HG02642 (cell line): ENCODE data around the gene XDH.

Source experiments
- ATAC-seq: cut with Tn5 transposase; IDR thresholded peaks from one replicate; pipeline ENCODE4 v1.9.1; 2021; ENCODE audit warnings: mild to moderate bottlenecking; ENCODE audit not compliant: unreplicated experiment, poor library complexity

XDH gene

DNA sequence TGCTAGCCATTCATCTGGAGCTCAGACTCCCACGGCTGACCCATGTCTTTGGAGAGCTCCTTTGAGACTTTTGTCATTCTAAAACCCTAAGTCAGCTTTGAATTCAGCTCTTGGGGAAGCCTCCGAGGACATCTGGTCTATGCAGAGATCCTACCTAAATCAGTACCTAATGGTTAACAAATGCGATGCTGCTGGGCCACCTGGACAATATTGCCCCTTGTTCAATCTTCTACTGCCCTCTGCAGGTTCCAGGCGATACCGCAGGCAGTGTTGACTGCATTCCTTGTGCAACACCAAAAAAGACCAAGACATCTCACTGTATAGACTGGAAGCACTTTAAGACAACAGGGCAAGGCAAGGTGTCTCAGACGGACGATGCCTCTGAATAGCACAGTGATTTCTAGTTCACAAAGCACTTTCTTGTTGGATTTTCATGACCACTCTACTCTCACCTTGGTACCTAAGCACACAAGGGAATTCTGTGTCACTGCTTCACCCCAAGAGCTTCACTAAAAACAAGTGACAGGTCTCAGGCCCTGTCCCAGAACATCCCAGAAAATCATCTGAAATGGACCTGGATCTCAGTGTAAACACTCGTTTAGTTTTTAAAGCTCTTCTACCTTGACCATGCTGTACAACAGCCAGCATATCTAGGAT is 80.9 kb downstream of the XDH start:
- peak; percentile 86 for ATAC-seq

DNA sequence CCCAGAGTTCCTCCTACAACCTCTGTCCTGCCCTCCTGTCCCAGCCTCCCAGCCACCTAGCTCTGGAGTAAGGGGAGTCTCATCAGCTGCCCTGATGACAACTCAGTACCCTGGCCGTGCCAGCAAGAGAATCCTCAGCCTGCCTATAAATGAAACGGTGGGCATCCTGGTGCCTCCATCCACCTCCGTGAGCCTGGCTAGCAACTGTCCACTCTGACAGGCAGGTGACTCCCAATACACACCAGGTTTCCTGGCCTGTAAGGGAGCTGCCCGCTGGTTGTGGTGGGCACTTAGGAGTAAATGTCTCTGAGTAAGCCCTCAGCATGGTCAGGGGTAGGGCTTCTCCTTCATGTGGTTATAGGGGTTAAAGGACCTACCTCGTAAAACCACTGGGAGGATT is 81.5 kb downstream of the XDH start:
- no peak for ATAC-seq

DNA sequence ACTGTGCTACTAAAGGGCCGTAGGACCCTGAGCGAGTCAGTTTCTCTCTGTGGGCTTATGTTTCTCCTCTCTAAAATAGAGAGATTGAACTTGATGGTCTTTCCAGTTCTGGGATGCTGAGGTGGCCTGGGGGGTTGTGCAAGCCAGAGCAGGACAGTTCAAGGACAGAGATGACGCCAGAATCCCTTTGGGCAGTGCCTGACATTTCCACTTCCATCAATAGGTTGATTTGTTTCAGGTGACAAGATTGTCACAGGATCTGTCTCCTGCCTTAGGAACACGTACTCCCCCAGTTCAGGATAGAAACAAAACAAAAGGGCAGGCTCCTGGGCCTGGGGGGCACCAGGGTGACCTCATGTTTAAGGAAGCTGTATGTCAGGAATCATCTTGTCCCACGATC is 82.0 kb downstream of the XDH start:
- no peak for ATAC-seq

DNA sequence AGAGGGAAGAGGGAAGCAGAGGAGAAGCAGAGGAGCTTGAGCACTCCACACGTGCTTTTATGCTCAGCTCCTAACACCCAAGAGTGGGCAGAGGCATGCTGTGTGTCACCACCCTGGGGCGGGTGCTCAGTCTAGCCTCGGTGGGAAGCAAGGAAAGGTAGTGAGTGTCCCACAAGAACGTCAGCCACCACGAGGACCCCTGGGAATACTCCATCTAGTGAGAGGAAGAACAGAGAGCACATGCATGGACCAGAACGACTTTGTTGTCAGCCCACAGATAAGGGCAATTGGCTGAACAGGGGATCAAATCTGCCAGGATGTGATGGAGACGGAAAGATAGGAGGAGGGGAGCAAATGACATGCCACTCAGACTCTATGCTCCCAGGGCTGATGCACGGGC is 83.4 kb downstream of the XDH start:
- ATAC-seq: no peak

DNA sequence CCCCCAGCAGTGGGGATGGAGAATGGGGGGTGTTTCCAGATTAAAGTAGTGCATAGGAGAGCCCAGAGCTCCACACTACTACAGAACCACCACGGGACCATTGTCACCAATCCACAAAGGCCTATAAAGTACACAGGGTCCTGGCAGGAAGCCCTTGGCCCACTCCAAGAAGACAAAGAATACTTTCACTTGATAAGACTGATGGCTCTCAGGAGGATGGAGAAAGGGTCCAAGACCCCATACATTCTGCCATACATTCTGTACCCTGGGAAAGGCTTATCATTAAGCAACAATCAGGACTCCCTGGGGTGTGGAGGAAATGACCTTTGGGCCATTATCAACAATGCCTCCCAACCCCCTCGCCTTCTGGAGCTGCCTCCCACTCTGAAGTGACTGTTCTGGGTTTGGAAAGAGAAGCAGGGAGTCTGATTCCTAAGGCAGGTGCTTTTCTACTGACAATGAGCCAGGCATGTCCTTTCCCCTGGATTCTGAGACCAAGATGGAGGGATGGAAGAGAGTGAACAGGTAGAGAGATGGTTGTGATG is 85.4 kb downstream of the XDH start:
- ATAC-seq: no peak

DNA sequence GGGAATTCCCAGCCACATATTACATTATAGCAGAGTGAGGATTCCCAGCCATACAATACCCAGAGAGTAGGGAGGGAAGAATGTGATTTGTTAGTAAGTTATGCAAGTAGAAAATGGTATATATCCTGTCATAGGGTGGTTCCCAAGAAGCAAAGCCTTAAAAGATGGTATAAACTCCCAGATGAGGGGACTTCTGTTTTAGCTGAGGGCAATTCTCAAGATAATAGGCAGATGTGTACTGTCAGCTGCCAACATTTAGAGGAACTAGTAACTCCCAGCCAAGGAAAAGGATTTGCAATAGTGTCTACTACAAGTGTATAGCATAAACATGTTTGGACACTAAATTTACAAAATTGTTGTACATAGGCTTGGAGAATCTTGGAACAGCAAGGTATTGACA is 86.5 kb downstream of the XDH start:
- no peak for ATAC-seq

DNA sequence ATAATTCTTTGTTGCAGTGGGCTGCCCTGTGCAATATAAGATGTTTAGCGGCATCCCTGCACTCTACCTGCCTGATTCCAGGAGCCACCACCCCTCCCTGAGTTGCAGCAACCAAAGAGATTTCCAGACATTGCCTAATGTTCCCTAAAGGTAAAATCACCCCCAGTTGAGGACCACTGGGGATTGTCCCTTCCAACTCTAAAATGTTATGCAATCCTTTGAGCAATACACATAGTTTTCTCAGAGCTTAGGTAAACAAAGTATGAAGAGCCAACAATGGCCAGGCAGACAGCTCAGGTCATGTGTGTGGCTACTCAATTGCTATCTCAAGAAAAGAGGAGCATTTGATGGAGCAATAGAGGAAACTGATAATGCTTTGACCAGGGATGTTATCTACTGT is 87.0 kb downstream of the XDH start:
- ATAC-seq: no peak

DNA sequence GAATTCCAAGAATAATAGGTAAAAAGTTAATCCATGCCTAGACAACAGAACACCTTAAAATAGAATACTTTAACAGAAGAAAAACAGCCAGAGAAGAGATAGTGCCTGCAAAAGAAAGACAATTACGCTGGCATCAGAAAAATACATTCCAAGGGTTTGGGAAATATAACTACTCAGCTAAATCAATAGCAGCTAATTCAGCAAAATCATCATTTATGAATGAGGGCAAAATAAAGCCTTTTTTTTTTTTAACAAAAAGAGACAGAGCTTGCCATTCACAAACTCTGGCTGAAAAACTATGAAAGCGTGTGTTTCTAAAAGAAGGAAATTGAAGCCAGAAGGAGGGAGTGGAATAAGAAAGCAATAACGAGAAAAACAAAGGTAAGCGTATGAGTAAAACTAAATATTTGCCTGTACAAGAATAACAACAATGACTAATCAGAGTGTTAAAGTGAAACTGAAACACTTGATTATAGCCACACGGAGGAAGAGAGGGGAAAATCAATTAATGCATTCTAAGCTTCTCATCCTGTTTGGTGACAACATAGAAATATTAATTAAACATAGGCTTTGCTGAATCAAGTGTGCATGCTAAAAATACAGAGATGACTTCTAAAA is 90.4 kb downstream of the XDH start:
- ATAC-seq: peak; percentile 73

DNA sequence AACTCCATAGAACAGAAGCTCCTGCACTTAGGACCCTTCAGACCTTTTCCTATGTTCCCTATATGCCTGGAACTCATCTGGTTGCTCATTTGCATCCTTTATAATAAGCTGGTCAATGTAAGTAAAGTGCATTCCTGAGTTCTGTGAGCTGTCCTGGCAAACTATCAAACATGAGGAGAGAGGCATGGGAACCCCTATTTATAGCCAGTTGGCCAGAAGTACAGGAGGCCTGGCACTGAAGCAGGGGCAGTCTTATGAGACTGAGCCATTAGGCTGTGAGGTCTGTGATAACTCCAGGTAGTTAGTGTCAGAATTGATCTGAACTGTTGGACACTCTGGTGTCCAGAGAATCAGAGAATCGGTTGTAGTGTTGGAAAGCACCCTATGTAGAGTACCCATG is 92.2 kb downstream of the XDH start:
- ATAC-seq: no peak

DNA sequence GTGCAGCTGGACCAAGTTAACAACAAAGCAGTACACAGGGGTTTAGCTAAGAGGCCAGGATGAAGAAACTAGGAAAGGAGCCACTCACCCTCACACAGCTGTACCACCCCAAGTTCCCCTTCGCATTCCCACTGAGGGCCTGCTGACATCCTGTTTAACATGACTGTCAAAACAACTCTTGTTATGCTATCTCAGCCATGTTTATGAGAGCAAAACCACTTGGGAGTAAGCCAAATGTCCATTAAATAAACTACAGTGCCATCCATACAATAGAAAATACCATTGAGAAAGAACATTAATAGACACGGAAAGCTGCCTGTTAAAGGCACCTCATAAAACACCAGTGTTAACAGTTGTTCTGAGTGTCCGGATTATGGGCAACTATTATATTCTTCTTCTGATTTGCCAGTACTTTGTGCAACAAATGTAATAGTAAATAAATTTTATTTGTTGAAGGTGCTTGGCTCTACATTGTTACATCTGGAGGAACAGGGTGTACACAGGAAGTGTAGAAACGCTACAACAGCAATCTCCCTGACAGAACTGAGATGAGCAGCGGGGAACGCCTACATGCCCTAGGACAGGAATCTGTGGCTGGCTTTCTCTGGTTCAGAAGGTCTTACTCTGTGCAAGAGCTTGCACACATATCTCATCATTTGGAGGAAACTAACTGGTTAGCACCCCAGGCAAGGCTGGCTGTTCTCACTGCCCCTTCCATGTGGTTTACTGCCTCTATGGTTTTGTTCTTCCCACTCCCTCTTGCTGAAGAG is 95.0 kb downstream of the XDH start:
- no peak for ATAC-seq

DNA sequence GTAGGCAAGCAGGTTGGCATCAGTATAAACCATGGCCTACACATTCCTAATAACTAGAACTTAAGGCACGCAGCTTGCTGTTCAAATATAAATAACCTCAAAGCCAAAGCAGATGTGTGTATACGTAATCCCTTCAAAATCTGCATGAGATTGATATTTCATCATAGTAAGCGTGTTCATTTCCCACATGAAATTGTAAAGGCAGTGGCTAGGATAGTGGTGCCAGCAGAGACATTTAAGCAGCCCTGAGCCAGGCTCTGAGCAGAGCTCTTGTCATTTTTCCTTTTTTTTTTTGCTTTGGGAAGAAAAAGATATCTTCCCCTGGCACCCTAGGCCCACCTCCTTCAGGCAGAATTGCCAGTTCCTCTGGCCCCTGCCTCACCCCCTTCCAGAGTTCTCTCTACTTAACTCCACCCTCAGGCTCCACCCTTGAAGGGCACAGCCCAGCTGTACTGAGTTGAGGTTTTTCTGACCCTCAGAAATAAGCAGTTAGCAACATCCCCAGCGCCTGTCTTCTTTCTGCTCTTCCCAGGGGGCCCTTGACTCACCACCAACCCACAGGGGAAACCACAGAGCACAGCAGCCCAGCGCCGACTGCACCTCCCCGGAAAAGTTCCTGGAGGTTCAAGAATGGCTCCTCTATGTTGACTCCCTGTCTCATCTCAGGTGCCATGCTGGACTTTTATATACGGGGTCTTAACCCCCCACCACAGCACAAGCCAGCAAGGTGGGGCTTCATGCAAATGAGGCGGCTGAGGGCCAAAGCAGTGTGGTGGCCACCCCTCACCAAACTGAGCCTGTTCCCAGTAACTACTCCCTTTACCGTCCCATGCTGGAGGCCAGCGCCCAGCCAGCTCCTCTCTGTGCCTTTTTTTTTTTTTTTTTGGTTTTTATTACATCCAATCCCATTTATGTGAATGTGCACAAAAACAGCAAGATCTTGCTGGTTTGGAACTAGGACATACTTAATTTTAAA is 95.9 kb downstream of the XDH start:
- ATAC-seq: peak; percentile 79

DNA sequence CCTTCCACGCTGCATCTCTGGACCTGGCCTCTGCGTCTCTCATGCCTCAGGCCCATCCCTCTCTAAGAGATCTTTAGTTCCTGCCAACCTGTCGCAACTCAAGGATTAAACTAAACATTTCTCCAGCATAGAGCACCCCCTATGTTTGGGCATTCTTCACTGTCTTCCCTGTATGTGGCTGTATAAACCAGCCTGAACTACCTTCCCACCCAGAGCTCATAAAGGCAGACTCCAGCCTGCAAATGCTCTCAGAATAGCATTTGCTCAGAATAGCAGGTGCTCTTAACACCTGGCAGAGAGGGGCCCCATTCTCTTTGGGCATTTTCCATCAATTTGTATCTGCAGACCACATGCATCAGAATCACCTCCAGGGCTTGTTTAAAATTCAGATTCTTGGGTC is 97.1 kb downstream of the XDH start:
- ATAC-seq: no peak

DNA sequence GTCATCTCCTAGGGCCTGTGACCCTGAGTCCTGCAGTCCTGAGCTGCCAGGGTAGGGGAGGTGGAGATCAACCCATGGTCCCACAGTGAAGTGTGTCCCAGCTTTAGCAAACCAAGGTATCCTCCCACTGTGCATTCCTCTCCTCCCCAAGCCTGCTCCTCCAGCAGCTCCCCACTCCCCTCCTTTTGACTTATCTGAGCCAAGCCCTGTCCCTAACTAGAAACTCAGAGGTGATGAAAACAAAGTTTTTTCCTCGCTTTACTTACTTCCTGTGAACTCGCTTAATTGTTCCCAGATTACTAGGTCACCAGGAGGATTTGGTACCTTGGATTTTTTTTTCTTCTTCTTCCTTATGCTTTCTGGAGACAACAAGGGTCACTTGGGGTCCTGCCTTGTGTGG is 99.8 kb downstream of the XDH start:
- no peak for ATAC-seq

DNA sequence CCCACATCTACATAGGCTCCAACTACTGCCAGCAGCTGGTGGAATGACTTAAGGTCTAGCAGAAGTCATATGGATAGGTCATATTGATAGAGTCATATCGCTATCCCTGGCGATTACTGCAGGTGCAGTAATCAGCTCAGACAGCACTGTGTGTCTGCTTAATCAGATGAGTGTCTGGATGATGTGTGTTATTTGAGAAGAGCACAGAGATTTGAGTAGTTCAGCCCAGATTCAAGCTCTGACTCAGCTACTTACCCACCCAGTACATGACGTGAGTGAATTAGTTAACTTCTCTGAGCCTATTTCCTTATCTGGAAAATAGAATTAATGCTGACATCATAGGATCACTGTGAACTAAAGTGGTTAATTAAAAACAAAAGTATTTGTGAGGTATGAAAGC is 101.6 kb downstream of the XDH start:
- ATAC-seq: no peak

DNA sequence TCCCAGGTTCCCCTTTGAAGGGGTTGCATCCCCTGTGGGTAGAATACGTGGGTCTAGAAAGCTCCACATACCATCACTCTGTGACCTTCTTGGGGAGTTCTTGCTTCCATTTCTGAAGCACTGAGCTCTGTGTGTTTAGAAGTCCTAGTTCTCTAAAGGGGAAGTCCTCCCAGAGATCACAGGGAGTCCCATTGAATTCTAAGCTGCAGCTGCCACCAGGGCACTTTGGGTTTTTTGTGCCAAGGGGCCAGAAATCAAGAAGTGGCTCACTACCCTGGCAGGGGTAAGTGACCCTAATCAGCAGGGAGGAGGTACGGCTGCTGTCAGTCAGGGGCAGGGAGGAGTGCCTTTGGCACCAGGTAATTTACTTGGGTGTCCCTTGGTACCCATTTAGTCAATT is 109.7 kb downstream of the XDH start:
- ATAC-seq: no peak

DNA sequence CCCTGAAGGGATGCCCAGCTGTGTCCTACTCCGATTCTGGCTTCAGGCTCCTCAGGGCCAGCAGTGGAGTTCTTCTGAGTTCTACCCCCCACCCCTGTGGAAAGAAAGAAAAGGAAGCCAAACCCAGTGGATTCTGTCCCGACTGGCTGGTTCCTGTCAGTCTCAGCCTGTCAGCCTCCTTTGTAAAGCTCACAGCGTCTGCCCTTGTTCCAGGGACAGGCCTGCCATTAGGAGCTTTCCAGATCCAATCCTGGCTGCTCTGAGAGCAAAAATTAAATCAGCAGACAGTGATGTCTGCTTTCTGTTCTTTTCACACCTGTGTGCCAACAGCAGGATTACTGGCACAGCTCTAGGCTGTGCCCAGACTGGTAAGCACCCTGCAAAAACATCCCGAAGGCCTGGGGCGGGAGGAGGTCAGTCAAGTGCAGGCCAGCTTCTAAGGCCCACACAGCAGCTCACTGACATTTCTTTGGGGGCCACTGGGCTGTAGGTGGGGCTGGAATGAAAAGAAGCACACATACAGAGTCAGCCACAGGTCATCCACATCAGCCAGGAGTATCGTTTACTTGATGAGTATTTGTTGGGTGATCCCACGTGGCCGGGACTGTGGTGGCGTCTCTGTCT is 111.5 kb downstream of the XDH start:
- no peak for ATAC-seq

DNA sequence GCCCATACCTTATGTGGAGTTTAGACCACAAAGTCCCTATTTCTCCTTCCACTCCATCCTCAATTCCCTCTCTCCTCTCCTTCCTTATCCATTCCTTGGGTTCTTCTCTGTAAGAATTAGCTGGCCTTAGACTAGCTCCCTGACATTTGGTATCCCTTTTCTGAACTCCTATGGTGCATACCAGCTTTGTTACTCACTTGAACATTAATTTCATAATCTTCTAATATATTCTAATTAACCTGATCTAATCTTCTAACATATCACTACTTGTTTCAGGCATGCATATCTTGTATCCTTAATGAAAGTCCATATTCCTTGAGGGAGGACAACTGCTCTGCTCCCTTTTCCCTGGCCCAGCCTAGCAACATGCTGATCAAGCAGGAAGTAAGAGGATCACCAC is 114.2 kb downstream of the XDH start:
- ATAC-seq: no peak

DNA sequence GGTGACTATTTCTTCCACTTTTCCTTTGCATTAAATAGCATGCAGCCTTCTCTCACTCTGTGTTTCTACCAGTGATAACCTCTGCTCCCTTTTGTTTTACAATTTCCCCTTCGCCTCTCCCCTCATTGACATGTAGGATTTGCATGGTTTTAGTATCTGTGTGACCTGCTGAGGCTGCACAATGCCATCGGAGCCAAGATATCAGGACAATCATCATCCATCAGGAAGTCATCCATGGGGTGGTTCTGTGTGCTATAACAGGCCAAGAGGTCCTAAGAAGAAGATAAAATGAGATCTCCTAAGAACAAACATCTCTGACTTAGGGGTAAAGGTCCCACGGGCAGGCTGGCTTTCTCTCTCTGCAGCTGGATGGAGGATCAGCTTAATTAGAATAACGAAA is 115.0 kb downstream of the XDH start:
- ATAC-seq: no peak

DNA sequence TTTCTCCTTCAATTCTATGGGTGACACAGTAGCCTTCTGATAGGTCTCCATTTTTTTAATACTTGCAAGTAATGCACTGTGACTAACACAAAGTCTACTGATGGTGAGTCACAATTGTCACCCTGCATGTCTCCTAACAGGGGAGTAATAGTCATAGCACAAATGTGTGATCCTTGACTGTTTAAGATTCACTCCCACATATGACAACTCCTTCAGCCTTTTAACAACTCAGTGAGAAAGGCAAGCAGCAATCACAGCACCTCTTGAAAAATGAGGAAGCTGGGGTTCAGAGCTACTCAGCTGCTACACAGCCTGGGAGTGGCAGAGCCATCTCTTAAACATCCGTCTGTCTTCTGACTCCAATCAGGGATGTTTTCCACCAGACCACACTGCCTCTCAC is 116.8 kb downstream of the XDH start:
- no peak for ATAC-seq
